T-helper 22 cell (primary cell): ENCODE results near the gene ZNF845.
A peak's percentile ranks its signal among the peaks of the same experiment; 100 is the strongest.
"Not testable (repeated sequence)": the region's sequence is repeated elsewhere in the genome, so short reads cannot be mapped to it uniquely, and the experiment has no call there.

ENCODE experiments used
- DNase-seq: peaks from one replicate; pipeline ENCODE4 v3.0.0-alpha.2; 2020; ENCODE audit warnings: low read depth

The ZNF845 gene

GRCh38 chr19:53381376-53381775, 47.8 kb downstream of the ZNF845 start:
- DNase-seq, result no peak

DNA sequence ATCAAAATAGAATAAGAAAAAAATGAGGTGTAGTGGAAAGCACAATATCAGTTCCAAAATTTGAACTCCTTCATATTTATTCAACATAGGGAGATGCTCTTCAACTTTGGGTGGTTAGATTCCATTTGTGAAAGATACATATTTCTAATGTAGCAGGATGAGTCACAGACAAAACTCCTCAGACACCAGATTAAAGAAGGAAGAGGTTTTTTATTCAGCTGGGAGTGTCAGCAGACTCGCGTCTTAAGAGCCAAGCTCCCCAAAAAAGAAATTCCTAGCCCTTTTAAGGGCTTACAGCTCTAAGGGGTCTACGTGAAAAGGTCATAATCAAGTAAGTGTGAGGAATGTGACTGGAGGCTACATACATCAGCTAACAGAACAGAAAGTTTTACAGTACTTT, 54.6 kb downstream of the ZNF845 start:
- DNase-seq, result no peak

- DNase-seq, result no peak
Measured at GRCh38 chr19:53388904-53389303, 55.4 kb downstream of the ZNF845 start.

- DNase-seq, result no peak
Measured at GRCh38 chr19:53389571-53389970, 56.0 kb downstream of the ZNF845 start.

DNA sequence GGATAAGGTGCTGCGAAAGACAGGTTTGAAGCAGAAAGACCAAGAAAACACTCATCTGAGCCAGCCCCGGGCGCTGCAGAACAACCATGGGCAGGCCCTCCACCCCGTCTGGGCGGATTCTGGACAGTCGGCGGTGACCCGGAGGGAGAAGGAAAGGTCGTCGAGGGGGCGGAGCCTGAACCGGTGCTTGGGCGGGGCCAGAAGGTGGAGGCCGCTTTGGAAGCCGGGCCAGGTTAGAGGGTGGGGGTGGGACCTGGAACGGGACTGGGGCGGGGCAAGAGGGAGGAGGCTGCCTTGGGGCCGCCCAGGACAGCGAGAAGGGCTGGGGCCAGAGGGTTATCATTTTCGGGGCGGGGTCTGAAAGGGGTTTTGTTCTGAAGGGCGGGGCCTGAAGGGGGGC, 56.4 kb downstream of the ZNF845 start:
- DNase-seq, result no peak

DNA sequence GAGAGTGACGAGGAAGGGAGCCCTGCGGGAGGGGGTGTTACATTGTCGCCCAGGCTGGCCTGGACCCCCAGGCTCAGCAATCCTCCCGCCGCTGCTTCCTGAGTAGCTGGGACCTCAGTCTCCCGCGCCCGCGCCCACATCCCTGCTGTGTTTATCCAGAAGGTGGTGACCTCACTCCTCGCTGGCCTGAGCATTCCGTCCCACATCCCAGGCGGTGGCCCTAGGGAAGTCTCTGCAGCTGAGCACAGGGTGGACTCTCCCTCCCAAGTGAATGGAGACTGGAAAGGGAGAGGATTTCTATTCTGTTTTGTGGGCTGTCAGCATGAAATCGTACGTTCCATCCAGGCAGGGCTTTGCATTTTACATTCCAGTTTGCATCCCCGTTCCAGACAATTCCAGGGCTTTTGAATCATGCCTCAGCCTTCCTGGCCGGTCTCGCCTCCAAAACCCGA, 61.0 kb downstream of the ZNF845 start:
- DNase-seq, result no peak

DNA sequence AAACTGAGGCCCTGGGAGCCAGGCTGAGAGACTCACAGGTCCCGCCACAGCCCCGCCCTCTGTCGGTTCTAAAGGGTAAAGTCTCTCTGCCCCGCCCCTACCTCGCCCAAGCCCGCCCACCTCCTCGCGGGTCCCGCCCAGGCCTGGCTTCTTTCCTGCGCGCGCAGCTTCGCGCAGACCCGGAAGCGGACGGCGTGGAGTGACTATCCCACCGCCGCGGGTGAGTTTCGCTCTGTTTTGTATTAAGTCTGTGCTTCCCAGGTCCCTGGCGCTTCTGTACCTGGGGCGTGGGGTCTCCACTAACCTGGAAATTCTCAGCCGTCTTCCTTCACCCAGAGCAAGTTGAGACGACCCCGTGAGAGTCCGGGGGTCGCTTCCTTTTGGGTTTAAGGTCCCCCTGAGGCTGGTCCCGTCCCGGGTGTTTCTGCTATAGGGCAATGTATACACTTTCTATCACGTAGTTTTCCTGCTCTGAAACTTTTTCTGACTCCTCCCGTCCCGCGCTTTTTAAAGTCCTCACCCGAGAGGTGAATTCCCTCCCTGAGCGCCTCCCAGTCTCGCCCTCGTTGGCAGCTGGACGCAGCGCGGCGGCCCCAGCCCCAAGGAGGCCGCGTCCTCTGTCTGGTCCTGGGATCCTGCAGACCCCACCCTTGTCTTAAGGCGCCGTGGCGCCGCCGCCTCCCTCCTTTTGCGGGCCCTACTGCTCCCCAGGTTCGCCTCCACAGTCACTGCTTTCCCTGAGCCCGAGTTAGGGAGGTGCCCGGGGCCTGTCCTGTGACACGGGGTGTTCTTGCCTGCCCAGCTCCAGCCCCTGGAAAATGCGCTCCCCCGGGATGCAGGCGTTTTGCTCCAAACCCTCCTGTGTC, 61.7 kb downstream of the ZNF845 start, which contains the start of gene ZNF765:
ZNF765 (plus strand) TSS at position 176 of the 866 bp plus-strand sequence. CDS start 2,867 bp downstream, outside the sequence.
- peak; percentile 85 for DNase-seq

- not testable (repeated sequence) for DNase-seq
Measured at GRCh38 chr19:53395840-53396524, 62.4 kb downstream of the ZNF845 start.

DNA sequence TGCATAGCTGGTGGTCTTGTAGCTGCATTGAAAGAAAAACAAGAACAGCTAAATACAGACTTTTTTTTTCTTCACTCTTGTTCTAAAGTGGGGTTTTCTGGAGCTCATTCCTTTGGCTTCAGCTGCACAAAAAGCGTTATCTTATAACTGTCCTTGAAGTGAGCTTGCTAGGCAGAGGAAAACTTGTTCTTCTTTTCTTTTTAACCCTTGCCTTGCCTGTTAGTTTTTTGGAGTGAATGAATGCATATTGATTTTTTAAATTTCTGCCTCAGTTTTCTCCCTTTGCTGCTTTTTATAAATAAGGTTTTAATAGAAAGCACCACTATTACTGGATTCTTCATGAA, 62.9 kb downstream of the ZNF845 start:
- no peak for DNase-seq

- DNase-seq, result not testable (repeated sequence)
Measured at GRCh38 chr19:53397918-53398317, 64.4 kb downstream of the ZNF845 start.
